HG02981 (cell line): ENCODE data around the gene MIOX.
"Not testable (repeated sequence)": the region's sequence is repeated elsewhere in the genome, so short reads cannot be mapped to it uniquely, and the experiment has no call there.

Experiments
- ATAC-seq: cut with Tn5 transposase; IDR thresholded peaks from one replicate; pipeline ENCODE4 v1.9.1; 2021; ENCODE audit warnings: mild to moderate bottlenecking, moderate library complexity; ENCODE audit not compliant: unreplicated experiment

The MIOX gene

GRCh38 chr22:50516068-50516467, 29.4 kb downstream of the MIOX start:
- ATAC-seq, result no peak

- no peak for ATAC-seq
These were observed 30.2 kb downstream of the MIOX start for GRCh38 chr22:50516891-50517290.

GRCh38 chr22:50517495-50518260, 31.0 kb downstream of the MIOX start:
- ATAC-seq, result no peak

GRCh38 chr22:50518606-50519005, 31.9 kb downstream of the MIOX start:
- no peak for ATAC-seq

GRCh38 chr22:50519151-50519550, 32.5 kb downstream of the MIOX start:
- no peak for ATAC-seq

GRCh38 chr22:50520184-50520583, 33.5 kb downstream of the MIOX start:
- not testable (repeated sequence) for ATAC-seq

GRCh38 chr22:50520826-50521453, 34.3 kb downstream of the MIOX start:
- no peak for ATAC-seq

- ATAC-seq, result no peak
These were observed 35.1 kb downstream of the MIOX start for GRCh38 chr22:50521710-50522109.

GRCh38 chr22:50522208-50522805, 35.6 kb downstream of the MIOX start:
- ATAC-seq, result no peak

- ATAC-seq, result no peak
These were observed 36.3 kb downstream of the MIOX start for GRCh38 chr22:50522806-50523438.

GRCh38 chr22:50523458-50523805, 36.8 kb downstream of the MIOX start:
- ATAC-seq, result no peak

- no peak for ATAC-seq
These were observed 37.4 kb downstream of the MIOX start for GRCh38 chr22:50523806-50524675.

- no peak for ATAC-seq
These were observed 38.0 kb downstream of the MIOX start for GRCh38 chr22:50524676-50525103.

GRCh38 chr22:50525104-50525857, 38.6 kb downstream of the MIOX start, which contains the start of gene SCO2:
Gene SCO2 (minus strand): TSS chr22:50525598. CDS start chr22:50524411, 1,187 bp downstream.
- peak; percentile 32 for ATAC-seq

GRCh38 chr22:50525858-50526107, 39.1 kb downstream of the MIOX start:
- ATAC-seq, result no peak

- peak; percentile 33 for ATAC-seq
These were observed 39.6 kb downstream of the MIOX start for GRCh38 chr22:50526108-50526833.

- ATAC-seq, result no peak
These were observed 40.5 kb downstream of the MIOX start for GRCh38 chr22:50526834-50527801.

GRCh38 chr22:50527921-50528681, 41.4 kb downstream of the MIOX start:
- ATAC-seq, result no peak
